NCI-H2196 treated with DMSO at 0.1 percent for 48 hours (cell line): ENCODE results near the gene FHOD3.
"Not testable (repeated sequence)": the region's sequence is repeated elsewhere in the genome, so short reads cannot be mapped to it uniquely, and the experiment has no call there.

Source experiments
- DNase-seq: peaks from one replicate; lab custom pipeline; 2025; ENCODE audit not compliant: unreplicated experiment; lab: John Stamatoyannopoulos, UW

Gene FHOD3

DNA sequence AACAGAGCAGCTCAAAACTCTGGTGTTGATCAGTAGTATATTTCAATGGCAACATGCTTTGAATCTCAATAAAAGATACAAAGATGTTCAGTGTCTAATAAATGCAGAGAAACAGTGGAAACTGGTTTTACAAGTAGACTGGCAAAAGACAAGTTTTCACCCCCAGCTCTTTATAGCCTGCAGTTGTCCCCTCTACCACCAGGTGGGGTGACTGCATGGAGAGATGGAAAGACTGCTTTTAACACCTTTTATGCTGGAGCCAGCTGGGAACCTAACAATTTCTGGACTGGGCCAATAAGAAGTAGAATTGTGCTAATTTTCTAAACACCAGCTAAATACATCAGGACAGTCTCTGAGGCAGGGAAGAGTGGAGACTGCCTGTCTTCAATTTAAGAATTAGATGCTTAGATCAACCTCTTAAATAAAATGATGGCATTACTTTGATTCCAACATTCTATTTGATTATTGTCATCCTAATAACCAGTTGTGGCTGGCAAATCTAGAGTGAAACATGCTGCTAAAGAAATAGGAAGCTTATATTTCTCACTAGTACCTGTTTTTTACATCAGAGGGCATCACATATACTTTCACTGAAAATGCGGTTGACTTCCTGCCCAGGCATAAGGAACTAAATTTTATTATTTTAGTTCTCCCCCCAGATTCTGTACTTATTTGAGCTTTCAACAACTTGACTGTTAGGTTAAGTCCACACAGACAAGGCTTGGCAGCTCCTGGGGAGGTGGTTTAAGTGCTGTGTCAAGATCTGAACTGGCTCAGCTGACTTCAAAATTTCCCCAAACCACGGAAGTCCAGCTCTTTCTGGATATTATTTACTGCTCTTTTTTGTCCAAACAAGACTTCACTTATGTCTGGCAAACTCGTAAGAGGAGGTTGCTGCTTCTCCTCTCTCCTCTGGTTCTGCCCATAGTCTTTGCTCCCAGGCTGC is 390.8 kb downstream of the FHOD3 start:
- no peak for DNase-seq

DNA sequence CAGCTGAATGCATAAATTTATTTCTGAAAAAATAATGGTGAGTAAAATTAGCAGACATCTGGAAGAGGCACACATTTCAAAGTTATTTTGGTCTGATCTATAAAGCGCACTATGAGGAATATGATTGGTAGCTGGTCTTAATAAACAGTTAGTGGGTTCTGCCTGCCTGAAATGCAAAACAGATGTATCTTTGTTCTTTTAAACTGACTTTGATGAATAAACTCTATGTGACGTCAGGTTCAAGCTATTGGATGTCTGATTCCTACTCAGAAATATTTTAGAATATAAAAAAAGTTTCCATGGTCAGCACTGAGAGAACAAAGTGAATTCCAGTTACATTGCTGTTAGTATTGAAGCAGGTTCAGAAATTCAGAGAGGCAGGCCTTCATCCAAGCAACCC is 394.9 kb downstream of the FHOD3 start:
- no peak for DNase-seq

DNA sequence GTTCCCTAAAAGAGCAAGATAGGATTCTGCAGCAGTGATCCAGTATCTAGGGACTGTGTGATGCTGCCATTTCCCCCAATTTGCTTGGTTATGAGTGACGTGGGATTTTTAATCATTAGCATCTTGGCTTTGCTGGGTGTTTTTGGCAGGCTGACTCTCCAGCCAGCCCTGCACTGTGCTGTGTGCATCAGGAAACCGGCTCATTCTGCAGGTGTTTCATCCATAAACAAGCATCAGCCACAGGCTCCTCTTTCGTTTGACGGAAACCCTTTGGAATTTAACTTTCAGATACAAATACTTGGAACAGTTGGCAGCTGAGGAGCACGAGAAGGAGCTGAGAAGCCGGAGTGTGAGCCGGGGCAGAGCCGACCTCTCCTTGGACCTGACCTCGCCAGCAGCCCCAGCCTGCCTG is 395.4 kb downstream of the FHOD3 start:
- no peak for DNase-seq

DNA sequence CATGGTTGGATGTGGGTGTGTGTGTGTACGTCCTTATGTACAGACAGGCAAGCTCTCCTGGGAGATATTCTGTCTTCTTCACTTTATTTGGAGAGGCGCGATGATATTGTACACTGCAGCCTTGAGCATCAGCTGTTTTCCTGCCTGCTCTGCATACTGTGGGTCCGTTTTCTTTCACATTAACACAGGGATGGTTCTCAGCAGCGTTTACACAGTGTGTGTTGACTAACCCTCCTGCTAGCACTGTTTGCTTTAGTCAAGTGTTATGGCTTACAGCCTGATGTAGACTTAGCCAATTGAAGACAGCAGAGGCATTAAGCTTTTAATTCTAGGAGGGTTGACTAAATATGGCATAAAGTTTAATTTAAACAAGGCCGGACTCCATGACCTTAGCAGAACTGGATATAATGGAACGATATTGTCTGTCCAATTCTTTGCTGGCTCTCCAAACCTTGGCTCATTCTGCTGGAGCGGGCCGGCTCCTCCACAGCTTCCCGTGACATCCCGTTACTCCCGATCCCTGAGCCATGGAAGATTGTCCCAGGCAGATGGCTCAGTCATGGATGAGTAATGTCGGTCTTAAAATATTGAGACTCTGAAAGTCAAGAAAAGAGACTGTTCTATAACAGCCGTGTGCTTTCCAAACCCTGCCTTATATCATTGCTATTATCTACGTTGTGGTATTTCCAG is 396.6 kb downstream of the FHOD3 start:
- DNase-seq: peak; percentile 66

DNA sequence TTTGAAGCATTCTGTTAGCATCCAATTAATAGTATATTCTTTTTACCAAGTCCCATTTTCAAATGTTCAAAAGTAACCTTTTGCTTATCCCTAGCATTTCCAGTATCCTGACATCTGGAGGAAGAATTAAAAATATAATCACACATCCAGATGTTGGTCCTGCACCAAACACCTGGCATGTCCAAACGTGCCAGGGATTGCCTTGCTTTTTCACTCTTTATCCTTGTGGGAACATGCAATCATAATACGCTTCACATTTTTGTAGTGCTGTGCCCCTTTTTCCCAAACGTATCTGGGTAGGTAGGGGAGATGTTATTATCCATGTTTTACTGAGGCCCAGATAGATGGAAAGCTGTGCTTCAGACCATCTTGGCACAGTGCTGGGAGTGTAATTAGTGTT is 398.3 kb downstream of the FHOD3 start:
- DNase-seq: no peak

DNA sequence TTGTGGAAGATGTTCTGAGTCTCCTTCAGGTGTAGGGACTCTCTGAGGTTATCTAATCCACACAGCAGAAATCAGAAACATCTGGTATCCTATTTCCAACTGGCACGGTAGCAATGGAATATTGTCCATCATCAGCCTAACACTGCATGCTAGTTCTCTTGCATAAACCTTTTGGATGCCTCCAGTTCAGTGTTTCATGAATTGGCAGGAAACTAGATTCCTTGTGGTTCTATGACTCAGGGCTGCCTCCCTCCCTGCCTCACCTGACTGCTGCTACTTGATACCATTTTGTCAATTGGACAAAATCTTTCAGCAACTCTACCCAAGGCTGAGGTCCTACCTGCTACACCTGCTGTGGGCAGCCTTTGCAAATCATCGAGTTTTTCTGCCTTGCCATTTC is 400.4 kb downstream of the FHOD3 start:
- no peak for DNase-seq

DNA sequence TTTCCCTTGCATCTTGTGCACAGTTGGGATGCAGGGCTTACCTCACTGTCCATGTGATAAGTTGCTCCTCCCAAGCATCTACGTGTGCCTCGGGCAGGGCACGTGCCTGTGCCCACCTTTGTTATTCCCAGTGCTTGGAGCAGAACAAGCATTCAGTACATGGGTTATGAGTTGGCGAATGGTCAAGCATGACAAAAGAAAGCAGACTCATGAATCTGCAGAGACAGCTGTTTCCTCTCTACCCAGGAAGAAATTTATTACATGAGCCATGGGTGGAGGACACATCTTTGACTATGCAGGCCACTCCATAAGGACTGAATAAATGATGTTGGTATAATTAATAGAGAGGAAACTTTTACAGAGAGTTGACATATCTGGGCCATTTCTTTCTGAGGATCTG is 403.4 kb downstream of the FHOD3 start:
- no peak for DNase-seq

- DNase-seq: no peak
Observed at GRCh38 chr18:36702401-36703013, 405.0 kb downstream of the FHOD3 start.

- DNase-seq: no peak
Observed at GRCh38 chr18:36704156-36704555, 406.6 kb downstream of the FHOD3 start.

DNA sequence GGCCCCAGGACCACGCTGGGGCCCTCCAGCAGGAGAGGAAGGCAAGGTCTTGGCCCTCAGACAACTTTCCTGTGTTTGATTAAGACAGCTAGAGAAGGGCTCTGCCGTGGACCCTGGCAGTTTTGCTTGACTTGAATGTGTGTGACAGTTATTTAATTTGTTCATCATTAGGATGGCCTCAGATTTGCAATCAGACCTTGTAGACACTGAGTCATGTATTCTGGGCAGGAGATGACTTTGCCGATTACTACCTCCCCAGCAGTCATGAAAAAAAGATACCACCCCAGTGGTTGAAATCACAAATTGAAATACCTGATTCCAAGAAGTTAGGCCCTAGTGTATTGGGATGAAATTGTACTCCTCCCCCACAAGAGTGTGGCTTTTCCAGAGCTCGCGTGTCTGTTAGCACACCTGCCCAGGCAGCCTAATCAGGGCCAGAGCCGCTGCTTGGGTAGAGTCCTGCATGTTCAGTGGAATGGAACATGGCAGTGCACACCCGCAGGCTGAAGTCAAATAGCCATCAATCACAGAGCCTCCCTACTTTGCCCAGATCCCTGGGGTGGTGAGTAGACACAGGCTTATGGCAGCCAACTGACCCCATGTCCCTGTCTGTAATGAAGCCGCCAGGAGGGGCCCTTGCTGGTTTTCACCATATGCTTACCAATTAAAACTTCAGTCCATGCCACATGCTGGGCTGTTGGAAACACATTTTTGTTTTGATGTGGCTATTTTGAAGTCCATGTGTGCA is 408.8 kb downstream of the FHOD3 start:
- no peak for DNase-seq

DNA sequence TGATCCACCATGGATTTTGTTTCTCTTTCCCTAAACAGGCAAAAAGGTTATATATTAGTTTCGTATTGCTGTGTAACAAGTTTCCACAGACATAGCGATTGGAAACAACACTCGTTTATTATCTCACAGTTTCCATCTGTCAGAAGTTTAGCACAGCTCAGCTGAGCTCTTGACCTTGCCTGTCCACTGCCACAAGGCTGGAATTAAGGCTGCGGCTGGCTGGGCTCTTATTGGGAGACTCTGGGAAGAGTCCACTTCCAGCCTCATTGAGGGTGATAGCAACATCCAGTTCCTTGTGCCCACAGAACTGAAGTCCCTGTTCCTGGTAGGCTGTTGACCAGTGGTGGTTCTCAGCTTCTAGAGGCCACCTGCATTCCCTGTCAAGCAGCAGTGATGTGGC is 410.9 kb downstream of the FHOD3 start:
- DNase-seq: no peak

DNA sequence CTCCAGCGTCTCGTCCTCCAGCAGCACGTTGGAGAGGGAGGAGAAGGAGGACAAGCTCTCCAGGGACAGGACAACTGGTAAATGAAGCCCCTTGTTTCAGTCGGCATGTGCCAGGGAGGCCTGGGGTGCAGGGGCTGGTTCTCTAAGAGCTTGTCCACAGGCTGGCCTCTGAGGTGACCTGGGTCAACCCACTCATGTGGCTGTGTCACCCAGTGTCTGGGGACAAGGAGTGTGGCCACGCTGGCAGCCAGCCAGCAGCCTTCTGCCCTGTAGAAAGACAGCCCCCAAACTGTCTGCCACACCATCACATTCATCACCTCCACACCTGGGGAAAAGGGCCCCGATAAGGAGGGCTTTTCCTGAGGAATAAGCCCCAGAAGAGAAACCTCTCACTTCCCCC is 411.8 kb downstream of the FHOD3 start:
- DNase-seq: no peak

GRCh38 chr18:36711014-36711725 is 413.7 kb downstream of the FHOD3 start:
- DNase-seq: no peak

- no peak for DNase-seq
Observed at GRCh38 chr18:36711813-36712444, 414.4 kb downstream of the FHOD3 start.

- no peak for DNase-seq
Observed at GRCh38 chr18:36714476-36714875, 417.0 kb downstream of the FHOD3 start.

GRCh38 chr18:36717422-36718110 is 420.1 kb downstream of the FHOD3 start:
- no peak for DNase-seq

GRCh38 chr18:36718705-36719328 is 421.3 kb downstream of the FHOD3 start:
- no peak for DNase-seq

DNA sequence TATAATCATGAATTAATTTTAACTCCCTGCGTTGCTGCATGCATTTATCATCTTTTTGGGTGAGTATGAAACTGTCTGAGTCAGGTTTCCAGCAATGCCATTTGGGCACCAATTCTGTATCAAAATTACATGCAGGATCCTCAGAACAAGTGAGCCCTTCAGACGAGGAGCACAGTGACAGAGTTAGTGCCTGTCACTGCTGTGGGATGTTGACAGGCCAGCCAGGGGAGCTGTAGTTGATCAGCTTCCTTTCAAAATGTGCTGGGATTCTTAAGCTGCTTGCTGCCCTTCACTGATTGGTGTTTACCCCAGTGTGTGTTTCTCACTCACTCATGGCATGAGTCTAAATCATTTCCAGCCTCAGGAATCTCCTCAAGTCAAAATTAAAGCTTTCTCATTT is 422.1 kb downstream of the FHOD3 start:
- DNase-seq: no peak

DNA sequence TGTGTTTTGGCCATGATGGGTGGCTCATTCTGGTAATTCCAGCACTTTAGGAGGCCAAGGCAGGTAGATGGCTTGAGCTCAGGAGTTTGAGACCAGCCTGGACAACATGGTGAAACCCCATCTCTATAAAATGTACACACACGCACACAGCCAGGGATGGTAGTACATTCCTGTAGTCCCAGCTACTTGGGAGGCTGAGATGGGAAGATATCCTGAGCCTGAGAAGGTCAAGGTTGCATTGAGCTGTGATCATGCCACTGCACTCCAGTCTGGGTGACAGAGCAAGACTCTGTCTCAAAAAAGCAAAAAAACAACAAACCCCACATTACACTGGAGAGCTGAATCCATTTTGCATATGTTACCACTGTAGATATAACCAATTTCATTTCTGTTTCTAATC is 423.8 kb downstream of the FHOD3 start:
- not testable (repeated sequence) for DNase-seq
